Stimulated activated CD8-positive, alpha-beta memory T cell treated with anti-CD3 and anti-CD28 coated beads, Interleukin-7, amount 100 ng/mL, for 24 hours (primary cell): ENCODE measurements around the gene APOLD1.
"Not testable (repeated sequence)": the region's sequence is repeated elsewhere in the genome, so short reads cannot be mapped to it uniquely, and the experiment has no call there.

Experiments used
- DNase-seq: peaks from one replicate; pipeline ENCODE4 v3.0.0-alpha.2; 2020; ENCODE audit warnings: low read depth

Gene APOLD1

GRCh38 chr12:12784911-12785814, at the start of gene APOLD1:
Gene APOLD1, plus strand, starts transcription at chr12:12785659. Its CDS starts 33 bp downstream, at chr12:12785692.
- DNase-seq, result no peak

- no peak for DNase-seq
Measured at GRCh38 chr12:12736759-12737676, 48.4 kb upstream of the APOLD1 start.

GRCh38 chr12:12738152-12738551, 47.3 kb upstream of the APOLD1 start:
- DNase-seq, result not testable (repeated sequence)

GRCh38 chr12:12741660-12742059, 43.8 kb upstream of the APOLD1 start:
- DNase-seq, result no peak

GRCh38 chr12:12744546-12745305, 40.7 kb upstream of the APOLD1 start:
- no peak for DNase-seq

GRCh38 chr12:12745576-12746211, 39.8 kb upstream of the APOLD1 start:
- DNase-seq, result no peak

- no peak for DNase-seq
Measured at GRCh38 chr12:12747278-12747677, 38.2 kb upstream of the APOLD1 start.

GRCh38 chr12:12748044-12748443, 37.4 kb upstream of the APOLD1 start:
- no peak for DNase-seq

GRCh38 chr12:12749433-12749832, 36.0 kb upstream of the APOLD1 start:
- DNase-seq, result no peak

GRCh38 chr12:12755923-12756322, 29.5 kb upstream of the APOLD1 start:
- DNase-seq, result no peak

- DNase-seq, result no peak
Measured at GRCh38 chr12:12757121-12757520, 28.3 kb upstream of the APOLD1 start.

GRCh38 chr12:12759234-12759915, 26.1 kb upstream of the APOLD1 start:
- no peak for DNase-seq

- no peak for DNase-seq
Measured at GRCh38 chr12:12764824-12765223, 20.6 kb upstream of the APOLD1 start.

- no peak for DNase-seq
Measured at GRCh38 chr12:12770262-12770661, 15.2 kb upstream of the APOLD1 start.

- no peak for DNase-seq
Measured at GRCh38 chr12:12774791-12775190, 10.7 kb upstream of the APOLD1 start.

GRCh38 chr12:12776261-12776660, 9.2 kb upstream of the APOLD1 start:
- no peak for DNase-seq

GRCh38 chr12:12777092-12777491, 8.4 kb upstream of the APOLD1 start:
- DNase-seq, result no peak

- DNase-seq, result no peak
Measured at GRCh38 chr12:12779007-12779406, 6.5 kb upstream of the APOLD1 start.

GRCh38 chr12:12779529-12779928, 5.9 kb upstream of the APOLD1 start:
- DNase-seq, result no peak

- DNase-seq, result no peak
Measured at GRCh38 chr12:12784116-12784515, 1.3 kb upstream of the APOLD1 start.

GRCh38 chr12:12786351-12786705, 869 bp downstream of the APOLD1 start:
- no peak for DNase-seq
